GM12872 (cell line): ENCODE data around the gene CADM4.

Source experiments
- CTCF ChIP-seq: IDR thresholded peaks from 3 replicates; pipeline ENCODE4 v1.5.1; 2011; ENCODE audit warnings: low read depth, mild to moderate bottlenecking, low read length, moderate library complexity; ENCODE audit not compliant: insufficient read depth

The CADM4 gene

GRCh38 chr19:43620061-43621001 is 19.3 kb downstream of the CADM4 start:
- TF ChIP-seq CTCF: no peak

GRCh38 chr19:43619262-43620060 is 20.2 kb downstream of the CADM4 start, which contains the start of gene ZNF428:
Gene ZNF428 (minus strand): TSS chr19:43619629. CDS start chr19:43614304, 5,325 bp downstream.
- TF ChIP-seq CTCF: no peak

- TF ChIP-seq CTCF: no peak
Observed at GRCh38 chr19:43618921-43619261, 20.8 kb downstream of the CADM4 start.

GRCh38 chr19:43616954-43617353 is 22.7 kb downstream of the CADM4 start:
- no peak for TF ChIP-seq CTCF

DNA sequence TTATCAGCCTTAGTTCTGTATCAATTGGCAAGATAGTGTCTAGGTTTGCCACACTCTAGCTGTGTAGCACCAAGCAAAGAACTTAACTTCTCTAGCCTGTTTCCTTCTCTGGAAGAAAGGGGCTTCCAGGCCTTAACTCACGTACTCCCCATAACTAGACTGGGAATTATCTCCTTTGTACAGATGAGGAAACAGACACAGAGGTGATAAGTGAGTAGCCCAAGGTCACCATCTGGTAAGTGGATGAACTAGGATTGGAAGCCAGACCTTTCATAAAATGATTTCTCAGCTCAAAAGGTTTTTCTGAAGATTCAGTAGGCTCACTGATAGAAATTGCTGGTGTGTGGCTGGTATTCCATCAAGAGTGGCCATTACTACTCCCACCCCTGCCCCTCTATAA is 23.3 kb downstream of the CADM4 start:
- no peak for TF ChIP-seq CTCF

DNA sequence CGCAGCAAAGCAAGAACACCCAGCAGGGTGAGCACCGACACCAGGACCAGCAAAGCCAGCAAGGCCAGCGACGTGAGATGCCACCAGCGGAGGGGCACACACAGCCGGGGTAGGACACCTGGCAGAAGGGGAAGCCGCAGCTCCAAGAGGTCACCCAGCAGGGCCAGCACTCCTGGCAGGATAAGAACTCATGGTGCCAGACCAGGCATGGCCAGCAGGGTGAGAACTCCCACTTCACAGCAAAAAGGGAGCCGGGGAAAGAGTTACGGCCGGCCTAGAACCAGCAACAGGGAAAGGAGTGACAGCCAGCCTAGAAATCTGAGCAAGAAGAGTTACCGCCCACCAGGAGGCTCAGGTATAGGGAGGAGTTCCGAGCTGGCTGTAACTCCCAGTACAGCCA is 27.3 kb downstream of the CADM4 start:
- no peak for TF ChIP-seq CTCF

- TF ChIP-seq CTCF: no peak
Observed at GRCh38 chr19:43611788-43612187, 27.9 kb downstream of the CADM4 start, which contains the start of gene SRRM5. Gene SRRM5 (plus strand): TSS chr19:43612088. CDS start chr19:43612122, 34 bp downstream.
